Measurements from ENCODE around the gene LIMS1. TPM values are rescaled to one million over a fixed set of nuclear protein-coding genes. Genes with fewer than 3 reads are reported as not detected.

LIMS1 gene
- total and polyA plus RNA-seq, 2 experiments from 2014 or later: 28.6 to 36.9 TPM

DNA sequence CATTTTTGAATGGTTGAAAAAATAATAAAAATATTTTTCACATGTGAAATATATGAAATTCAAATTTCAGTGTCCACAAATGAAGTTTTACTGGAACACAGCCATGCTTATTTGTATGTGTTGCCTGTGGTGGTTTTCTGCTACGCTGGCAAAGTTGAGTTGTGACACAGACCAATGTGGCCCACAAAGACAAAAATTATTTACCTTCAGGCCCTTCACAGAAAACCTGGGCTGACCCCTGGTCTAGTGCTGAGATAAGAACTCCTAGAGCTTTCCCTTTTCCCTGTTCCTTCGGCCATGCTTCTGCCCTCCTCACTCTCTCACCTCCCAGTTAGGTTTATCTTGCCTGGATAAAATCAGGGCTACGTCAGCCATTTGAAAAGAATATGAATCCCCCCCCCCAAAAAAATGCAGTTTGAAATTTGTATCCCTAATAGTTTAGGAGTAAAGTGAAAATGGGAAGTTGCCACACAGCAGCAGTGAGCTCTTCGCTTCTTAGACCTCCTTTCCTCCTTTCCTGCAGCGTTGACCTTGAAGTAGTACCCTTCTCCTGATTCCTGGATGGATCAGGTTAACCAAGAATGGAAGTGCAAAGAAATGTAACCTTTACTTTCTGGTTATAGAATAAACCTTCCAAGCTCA lies 91.0 kb downstream of the LIMS1 start (continued):
- TF ChIP-seq, protein P1, sequence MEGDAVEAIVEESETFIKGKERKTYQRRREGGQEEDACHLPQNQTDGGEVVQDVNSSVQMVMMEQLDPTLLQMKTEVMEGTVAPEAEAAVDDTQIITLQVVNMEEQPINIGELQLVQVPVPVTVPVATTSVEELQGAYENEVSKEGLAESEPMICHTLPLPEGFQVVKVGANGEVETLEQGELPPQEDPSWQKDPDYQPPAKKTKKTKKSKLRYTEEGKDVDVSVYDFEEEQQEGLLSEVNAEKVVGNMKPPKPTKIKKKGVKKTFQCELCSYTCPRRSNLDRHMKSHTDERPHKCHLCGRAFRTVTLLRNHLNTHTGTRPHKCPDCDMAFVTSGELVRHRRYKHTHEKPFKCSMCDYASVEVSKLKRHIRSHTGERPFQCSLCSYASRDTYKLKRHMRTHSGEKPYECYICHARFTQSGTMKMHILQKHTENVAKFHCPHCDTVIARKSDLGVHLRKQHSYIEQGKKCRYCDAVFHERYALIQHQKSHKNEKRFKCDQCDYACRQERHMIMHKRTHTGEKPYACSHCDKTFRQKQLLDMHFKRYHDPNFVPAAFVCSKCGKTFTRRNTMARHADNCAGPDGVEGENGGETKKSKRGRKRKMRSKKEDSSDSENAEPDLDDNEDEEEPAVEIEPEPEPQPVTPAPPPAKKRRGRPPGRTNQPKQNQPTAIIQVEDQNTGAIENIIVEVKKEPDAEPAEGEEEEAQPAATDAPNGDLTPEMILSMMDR (conservative IDR thresholded peaks at IDR 0.05; ENCODE audit: low read depth in 2 of 2): no peak
- TF ChIP-seq POLR2AphosphoS5 (IDR thresholded peaks at IDR 0.05; ENCODE audit: low read depth) (no peak), ZNF331 (CRISPR knock-in tag; IDR thresholded peaks at IDR 0.05; ENCODE audit: low read depth) (no peak), JUNB (IDR thresholded peaks at IDR 0.05; ENCODE audit: unreplicated experiment) (no peak)

DNA sequence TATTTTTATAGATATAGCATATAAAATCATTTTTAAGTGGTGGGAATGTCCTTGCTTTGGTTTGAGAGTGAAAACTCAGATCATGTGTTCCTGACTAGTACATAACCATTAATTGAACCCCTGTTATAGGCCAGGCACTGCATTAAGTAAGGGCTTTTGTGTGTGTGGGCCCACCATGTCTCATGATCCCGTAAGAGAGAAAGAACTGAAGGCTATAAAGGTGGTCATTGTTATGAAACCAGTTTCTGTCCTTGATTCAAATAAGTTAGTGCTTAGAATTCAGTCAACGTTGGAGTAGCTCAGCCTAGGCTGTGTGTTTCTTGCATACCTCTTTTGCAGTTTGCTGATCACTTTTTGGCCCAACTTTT lies 91.5 kb downstream of the LIMS1 start:
- no peak overlapping the region for H3K4me3 ChIP-seq
- H3K79me2 ChIP-seq (replicated peaks; ENCODE audit: insufficient read depth): peaks cover 11% of the 10 kb centered on the region
- Mint-ChIP-seq H3K36me3 (ENCODE audit: low read depth) (no peaks in the 10 kb centered on the region), H3K4me1 (peaks cover 45% of the 10 kb centered on the region), H3K27me3 (ENCODE audit: insufficient read depth, low read depth, poor library complexity) (peaks cover 3% of the 10 kb centered on the region), H3K4me3 (no peak overlapping the region), H3K9me3 (no peaks in the 10 kb centered on the region), H3K27ac (peak overlapping the region; percentile 86; the same call in 1 of the 2 replicates)
- no peaks in the 10 kb centered on the region for H3F3A ChIP-seq (replicated peaks; ENCODE audit: low read depth)
- no peaks in the 10 kb centered on the region for H3K27me3 ChIP-seq (ENCODE audit: insufficient read depth)
- H2AFZ ChIP-seq: no peak overlapping the region
- H3K27ac ChIP-seq (ENCODE audit: low read depth): no peak overlapping the region
- H3K36me3 ChIP-seq (ENCODE audit: insufficient read depth): no peaks in the 10 kb centered on the region
- H3K4me1 ChIP-seq (ENCODE audit: insufficient read depth): peaks cover 26% of the 10 kb centered on the region
- H3K4me2 ChIP-seq: no peak overlapping the region
- no peak for ATAC-seq
- H3K9me2 ChIP-seq (ENCODE audit: insufficient read depth): no peaks in the 10 kb centered on the region
- DNase-seq (ENCODE audit: low spot score): no peak
- no peaks in the 10 kb centered on the region for H4K20me1 ChIP-seq (replicated peaks; ENCODE audit: insufficient read depth)
- TF ChIP-seq ZNF114 (CRISPR knock-in tag; IDR thresholded peaks at IDR 0.05) (no peak), EZH2 (IDR thresholded peaks at IDR 0.05; ENCODE audit: low read depth, unreplicated experiment) (no peak), ZNF331 (CRISPR knock-in tag; IDR thresholded peaks at IDR 0.05; ENCODE audit: low read depth) (no peak), CREB1 (CRISPR knock-in tag; IDR thresholded peaks at IDR 0.05; ENCODE audit: low read depth) (no peak), EZH2phosphoT487 (IDR thresholded peaks at IDR 0.05; ENCODE audit: unreplicated experiment) (no peak), JUNB (IDR thresholded peaks at IDR 0.05; ENCODE audit: unreplicated experiment) (no peak), NANOG (IDR thresholded peaks at IDR 0.05; ENCODE audit: borderline replicate concordance) (no peak), STAT1 (IDR thresholded peaks at IDR 0.05; ENCODE audit: unreplicated experiment) (no peak), POLR2AphosphoS5 (IDR thresholded peaks at IDR 0.05; ENCODE audit: low read depth) (no peak)
- TF ChIP-seq, protein P2, sequence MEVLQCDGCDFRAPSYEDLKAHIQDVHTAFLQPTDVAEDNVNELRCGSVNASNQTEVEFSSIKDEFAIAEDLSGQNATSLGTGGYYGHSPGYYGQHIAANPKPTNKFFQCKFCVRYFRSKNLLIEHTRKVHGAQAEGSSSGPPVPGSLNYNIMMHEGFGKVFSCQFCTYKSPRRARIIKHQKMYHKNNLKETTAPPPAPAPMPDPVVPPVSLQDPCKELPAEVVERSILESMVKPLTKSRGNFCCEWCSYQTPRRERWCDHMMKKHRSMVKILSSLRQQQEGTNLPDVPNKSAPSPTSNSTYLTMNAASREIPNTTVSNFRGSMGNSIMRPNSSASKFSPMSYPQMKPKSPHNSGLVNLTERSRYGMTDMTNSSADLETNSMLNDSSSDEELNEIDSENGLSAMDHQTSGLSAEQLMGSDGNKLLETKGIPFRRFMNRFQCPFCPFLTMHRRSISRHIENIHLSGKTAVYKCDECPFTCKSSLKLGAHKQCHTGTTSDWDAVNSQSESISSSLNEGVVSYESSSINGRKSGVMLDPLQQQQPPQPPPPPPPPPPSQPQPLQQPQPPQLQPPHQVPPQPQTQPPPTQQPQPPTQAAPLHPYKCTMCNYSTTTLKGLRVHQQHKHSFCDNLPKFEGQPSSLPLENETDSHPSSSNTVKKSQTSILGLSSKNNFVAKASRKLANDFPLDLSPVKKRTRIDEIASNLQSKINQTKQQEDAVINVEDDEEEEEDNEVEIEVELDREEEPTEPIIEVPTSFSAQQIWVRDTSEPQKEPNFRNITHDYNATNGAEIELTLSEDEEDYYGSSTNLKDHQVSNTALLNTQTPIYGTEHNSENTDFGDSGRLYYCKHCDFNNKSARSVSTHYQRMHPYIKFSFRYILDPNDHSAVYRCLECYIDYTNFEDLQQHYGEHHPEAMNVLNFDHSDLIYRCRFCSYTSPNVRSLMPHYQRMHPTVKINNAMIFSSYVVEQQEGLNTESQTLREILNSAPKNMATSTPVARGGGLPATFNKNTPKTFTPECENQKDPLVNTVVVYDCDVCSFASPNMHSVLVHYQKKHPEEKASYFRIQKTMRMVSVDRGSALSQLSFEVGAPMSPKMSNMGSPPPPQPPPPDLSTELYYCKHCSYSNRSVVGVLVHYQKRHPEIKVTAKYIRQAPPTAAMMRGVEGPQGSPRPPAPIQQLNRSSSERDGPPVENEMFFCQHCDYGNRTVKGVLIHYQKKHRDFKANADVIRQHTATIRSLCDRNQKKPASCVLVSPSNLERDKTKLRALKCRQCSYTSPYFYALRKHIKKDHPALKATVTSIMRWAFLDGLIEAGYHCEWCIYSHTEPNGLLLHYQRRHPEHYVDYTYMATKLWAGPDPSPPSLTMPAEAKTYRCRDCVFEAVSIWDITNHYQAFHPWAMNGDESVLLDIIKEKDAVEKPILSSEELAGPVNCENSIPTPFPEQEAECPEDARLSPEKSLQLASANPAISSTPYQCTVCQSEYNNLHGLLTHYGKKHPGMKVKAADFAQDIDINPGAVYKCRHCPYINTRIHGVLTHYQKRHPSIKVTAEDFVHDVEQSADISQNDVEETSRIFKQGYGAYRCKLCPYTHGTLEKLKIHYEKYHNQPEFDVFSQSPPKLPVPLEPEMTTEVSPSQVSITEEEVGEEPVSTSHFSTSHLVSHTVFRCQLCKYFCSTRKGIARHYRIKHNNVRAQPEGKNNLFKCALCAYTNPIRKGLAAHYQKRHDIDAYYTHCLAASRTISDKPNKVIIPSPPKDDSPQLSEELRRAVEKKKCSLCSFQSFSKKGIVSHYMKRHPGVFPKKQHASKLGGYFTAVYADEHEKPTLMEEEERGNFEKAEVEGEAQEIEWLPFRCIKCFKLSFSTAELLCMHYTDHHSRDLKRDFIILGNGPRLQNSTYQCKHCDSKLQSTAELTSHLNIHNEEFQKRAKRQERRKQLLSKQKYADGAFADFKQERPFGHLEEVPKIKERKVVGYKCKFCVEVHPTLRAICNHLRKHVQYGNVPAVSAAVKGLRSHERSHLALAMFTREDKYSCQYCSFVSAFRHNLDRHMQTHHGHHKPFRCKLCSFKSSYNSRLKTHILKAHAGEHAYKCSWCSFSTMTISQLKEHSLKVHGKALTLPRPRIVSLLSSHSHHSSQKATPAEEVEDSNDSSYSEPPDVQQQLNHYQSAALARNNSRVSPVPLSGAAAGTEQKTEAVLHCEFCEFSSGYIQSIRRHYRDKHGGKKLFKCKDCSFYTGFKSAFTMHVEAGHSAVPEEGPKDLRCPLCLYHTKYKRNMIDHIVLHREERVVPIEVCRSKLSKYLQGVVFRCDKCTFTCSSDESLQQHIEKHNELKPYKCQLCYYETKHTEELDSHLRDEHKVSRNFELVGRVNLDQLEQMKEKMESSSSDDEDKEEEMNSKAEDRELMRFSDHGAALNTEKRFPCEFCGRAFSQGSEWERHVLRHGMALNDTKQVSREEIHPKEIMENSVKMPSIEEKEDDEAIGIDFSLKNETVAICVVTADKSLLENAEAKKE (CRISPR knock-in tag; IDR thresholded peaks at IDR 0.05): no peak
- TF ChIP-seq, protein P3, sequence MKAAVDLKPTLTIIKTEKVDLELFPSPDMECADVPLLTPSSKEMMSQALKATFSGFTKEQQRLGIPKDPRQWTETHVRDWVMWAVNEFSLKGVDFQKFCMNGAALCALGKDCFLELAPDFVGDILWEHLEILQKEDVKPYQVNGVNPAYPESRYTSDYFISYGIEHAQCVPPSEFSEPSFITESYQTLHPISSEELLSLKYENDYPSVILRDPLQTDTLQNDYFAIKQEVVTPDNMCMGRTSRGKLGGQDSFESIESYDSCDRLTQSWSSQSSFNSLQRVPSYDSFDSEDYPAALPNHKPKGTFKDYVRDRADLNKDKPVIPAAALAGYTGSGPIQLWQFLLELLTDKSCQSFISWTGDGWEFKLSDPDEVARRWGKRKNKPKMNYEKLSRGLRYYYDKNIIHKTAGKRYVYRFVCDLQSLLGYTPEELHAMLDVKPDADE (IDR thresholded peaks at IDR 0.05): no peak
- TF ChIP-seq, protein P4, sequence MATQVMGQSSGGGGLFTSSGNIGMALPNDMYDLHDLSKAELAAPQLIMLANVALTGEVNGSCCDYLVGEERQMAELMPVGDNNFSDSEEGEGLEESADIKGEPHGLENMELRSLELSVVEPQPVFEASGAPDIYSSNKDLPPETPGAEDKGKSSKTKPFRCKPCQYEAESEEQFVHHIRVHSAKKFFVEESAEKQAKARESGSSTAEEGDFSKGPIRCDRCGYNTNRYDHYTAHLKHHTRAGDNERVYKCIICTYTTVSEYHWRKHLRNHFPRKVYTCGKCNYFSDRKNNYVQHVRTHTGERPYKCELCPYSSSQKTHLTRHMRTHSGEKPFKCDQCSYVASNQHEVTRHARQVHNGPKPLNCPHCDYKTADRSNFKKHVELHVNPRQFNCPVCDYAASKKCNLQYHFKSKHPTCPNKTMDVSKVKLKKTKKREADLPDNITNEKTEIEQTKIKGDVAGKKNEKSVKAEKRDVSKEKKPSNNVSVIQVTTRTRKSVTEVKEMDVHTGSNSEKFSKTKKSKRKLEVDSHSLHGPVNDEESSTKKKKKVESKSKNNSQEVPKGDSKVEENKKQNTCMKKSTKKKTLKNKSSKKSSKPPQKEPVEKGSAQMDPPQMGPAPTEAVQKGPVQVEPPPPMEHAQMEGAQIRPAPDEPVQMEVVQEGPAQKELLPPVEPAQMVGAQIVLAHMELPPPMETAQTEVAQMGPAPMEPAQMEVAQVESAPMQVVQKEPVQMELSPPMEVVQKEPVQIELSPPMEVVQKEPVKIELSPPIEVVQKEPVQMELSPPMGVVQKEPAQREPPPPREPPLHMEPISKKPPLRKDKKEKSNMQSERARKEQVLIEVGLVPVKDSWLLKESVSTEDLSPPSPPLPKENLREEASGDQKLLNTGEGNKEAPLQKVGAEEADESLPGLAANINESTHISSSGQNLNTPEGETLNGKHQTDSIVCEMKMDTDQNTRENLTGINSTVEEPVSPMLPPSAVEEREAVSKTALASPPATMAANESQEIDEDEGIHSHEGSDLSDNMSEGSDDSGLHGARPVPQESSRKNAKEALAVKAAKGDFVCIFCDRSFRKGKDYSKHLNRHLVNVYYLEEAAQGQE (IDR thresholded peaks at IDR 0.05; ENCODE audit: unreplicated experiment): no peak

Data from GM23338 (cell line).